ENCODE results near the gene TRRAP. TPM values are rescaled to one million over a fixed set of nuclear protein-coding genes. Genes with fewer than 3 reads are reported as not detected.

Gene TRRAP
- total RNA-seq, 4 donors from 2014 or later: 27.2 to 35.8 (median 30.1) TPM

GRCh38 chr7:98995523-98996149 is 117.3 kb downstream of the TRRAP start:
- ATAC-seq (ENCODE audit: low FRiP score): no peak
- DNase-seq (ENCODE audit: low spot score): no peak
- TF ChIP-seq CTCF (IDR thresholded peaks at IDR 0.05): no peak

DNA sequence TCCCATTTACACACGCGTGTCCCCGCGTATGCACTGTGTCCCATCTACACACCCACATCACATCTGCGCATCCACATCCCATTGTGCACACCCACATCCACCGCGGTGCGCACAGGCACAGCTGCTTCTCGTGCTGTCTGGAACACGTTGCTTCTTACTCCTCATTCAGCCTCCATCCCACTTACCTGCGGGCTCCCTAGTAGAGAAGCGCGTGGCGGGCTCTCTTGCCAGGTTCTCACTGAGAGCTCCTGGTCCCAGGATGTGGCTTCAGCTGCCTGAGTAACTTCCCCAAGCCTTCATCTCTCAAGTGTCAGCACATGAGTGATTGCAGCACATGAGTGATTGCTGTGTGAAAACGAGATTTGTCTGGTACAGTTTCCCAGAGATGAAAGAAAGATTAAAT is 117.8 kb downstream of the TRRAP start:
- no peak for ATAC-seq (ENCODE audit: low FRiP score)
- DNase-seq (ENCODE audit: low spot score): no peak
- no peak for TF ChIP-seq CTCF (IDR thresholded peaks at IDR 0.05)

DNA sequence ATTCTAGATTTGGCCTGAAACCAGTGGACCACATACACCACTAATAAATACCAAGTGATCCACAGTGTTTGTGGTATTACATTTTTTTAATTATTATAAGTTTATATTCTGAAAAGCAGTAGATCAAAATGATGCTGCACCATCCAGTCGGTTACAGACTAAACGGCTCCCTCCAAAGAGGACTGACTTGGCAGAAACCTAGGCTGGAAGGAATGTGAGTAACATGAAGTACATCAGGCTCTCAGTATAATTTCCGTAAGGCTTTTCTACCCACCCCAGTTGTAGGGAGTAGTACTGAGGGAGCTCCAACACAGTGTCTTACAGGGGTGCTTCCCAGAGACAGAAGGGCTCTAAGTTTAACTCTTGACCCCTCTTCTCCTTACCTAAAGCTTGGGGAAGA is 119.5 kb downstream of the TRRAP start:
- DNase-seq (ENCODE audit: low spot score): no peak
- no peak for ATAC-seq (ENCODE audit: low FRiP score)
- TF ChIP-seq CTCF (IDR thresholded peaks at IDR 0.05): no peak

- no peak for TF ChIP-seq CTCF (IDR thresholded peaks at IDR 0.05)
- DNase-seq (ENCODE audit: low spot score): no peak
- ATAC-seq (ENCODE audit: low FRiP score): no peak
Observed at GRCh38 chr7:98998821-98999725, 120.7 kb downstream of the TRRAP start.

GRCh38 chr7:99000196-99000903 is 122.0 kb downstream of the TRRAP start:
- no peak for ATAC-seq (ENCODE audit: low FRiP score)
- no peak for TF ChIP-seq CTCF (IDR thresholded peaks at IDR 0.05)
- no peak for DNase-seq (ENCODE audit: low spot score)

GRCh38 chr7:99000904-99001465 is 122.7 kb downstream of the TRRAP start:
- no peak for DNase-seq (ENCODE audit: low spot score)
- no peak for TF ChIP-seq CTCF (IDR thresholded peaks at IDR 0.05)
- ATAC-seq (ENCODE audit: low FRiP score): no peak

Data from omental fat pad (tissue), 4 donors.